PC-9 (cell line): Measurements from ENCODE around the gene GPATCH2. TPM values are rescaled to one million over a fixed set of nuclear protein-coding genes. Genes with fewer than 3 reads are reported as not detected.
"Not testable (repeated sequence)": the region's sequence is repeated elsewhere in the genome, so short reads cannot be mapped to it uniquely, and the experiment has no call there.

Experiments
- BruUV-seq: library from RNA; stranded (reverse); fragments of 400-500 nt; replicated peaks from 2 replicates; lab custom pipeline; 2021; lab: Mats Ljungman, UMichigan
- CTCF ChIA-PET: fragments of 300-600 bp; sonication (Branson Sonifier 250); formaldehyde crosslinking; loops from one replicate; lab custom pipeline; 2022; ENCODE audit warnings: antibody characterized with exemption; lab: Charles Lee
- POLR2A ChIA-PET: fragments of 300-600 bp; sonication (Branson Sonifier 250); formaldehyde crosslinking; loops from one replicate; lab custom pipeline; 2022; ENCODE audit warnings: antibody characterized with exemption; ENCODE audit not compliant: unreplicated experiment; lab: Charles Lee
- DNase-seq, 2 experiments: peaks; one replicate each; pipeline versions ENCODE4 v3.0.0 to v3.0.0-alpha.2; 2015 to 2022; ENCODE audit warnings: mixed read lengths in 1 of 2
- H2AFZ ChIP-seq: fragments of 200-600 bp; sonication (generic); 2 replicates; pipeline ENCODE4 v1.8.1; 2017; ENCODE audit warnings: antibody characterized with exemption
- H3F3A ChIP-seq: fragments of 200-600 bp; sonication (generic); 2 replicates; pipeline ENCODE4 v1.8.1; 2017; ENCODE audit warnings: antibody characterized with exemption, mild to moderate bottlenecking, low read depth; ENCODE audit not compliant: insufficient read depth
- H3K27ac ChIP-seq: fragments of 200-600 bp; sonication (generic); 2 replicates; pipeline ENCODE4 v1.6.1; 2016; ENCODE audit warnings: mixed run types
- H3K27me3 ChIP-seq: fragments of 200-600 bp; sonication (generic); 2 replicates; pipeline ENCODE4 v1.6.1; 2016; ENCODE audit warnings: low read depth, mixed run types; ENCODE audit not compliant: insufficient read depth
- H3K36me3 ChIP-seq: fragments of 200-600 bp; sonication (generic); 2 replicates; pipeline ENCODE4 v1.6.1; 2016; ENCODE audit warnings: low read depth, mixed run types
- H3K4me1 ChIP-seq: fragments of 200-600 bp; sonication (generic); replicated peaks from 2 replicates; pipeline ENCODE4 v1.6.1; 2016; ENCODE audit warnings: mixed run types; ENCODE audit not compliant: insufficient read depth
- H3K4me2 ChIP-seq: fragments of 200-600 bp; sonication (generic); 2 replicates; pipeline ENCODE4 v1.6.1; 2017; ENCODE audit warnings: mixed run types
- H3K4me3 ChIP-seq: fragments of 200-600 bp; sonication (generic); 2 replicates; pipeline ENCODE4 v1.6.1; 2016; ENCODE audit warnings: mixed run types
- H3K79me2 ChIP-seq: fragments of 200-600 bp; sonication (generic); 2 replicates; pipeline ENCODE4 v1.6.1; 2017; ENCODE audit warnings: low read depth, mixed run types
- H3K9me2 ChIP-seq: fragments of 200-600 bp; sonication (generic); 2 replicates; pipeline ENCODE4 v1.8.1; 2017; ENCODE audit warnings: mild to moderate bottlenecking; ENCODE audit not compliant: insufficient read depth
- H3K9me3 ChIP-seq: fragments of 200-600 bp; sonication (generic); 2 replicates; pipeline ENCODE4 v1.8.1; 2016; ENCODE audit warnings: low read depth; ENCODE audit not compliant: insufficient read depth
- H4K20me1 ChIP-seq: fragments of 200-600 bp; sonication (generic); 2 replicates; pipeline ENCODE4 v1.8.1; 2017; ENCODE audit not compliant: insufficient read depth
- CTCF ChIP-seq: fragments of 200-600 bp; sonication (generic); conservative IDR thresholded peaks from 2 replicates; pipeline ENCODE4 v1.6.1; 2017; ENCODE audit warnings: mixed run types, antibody characterized with exemption, mild to moderate bottlenecking, moderate library complexity
- EZH2 ChIP-seq: fragments of 200-600 bp; sonication (generic); IDR thresholded peaks from 2 replicates; pipeline ENCODE4 v1.8.0; 2017; ENCODE audit warnings: antibody characterized with exemption, low read depth
- intact Hi-C: fragments of 100-400 bp; cut with micrococcal nuclease; formaldehyde crosslinking; loops from one replicate; pipeline ENCODE4 v1.10.0; 2022; ENCODE audit not compliant: unreplicated experiment
- total RNA-seq: library from RNA; stranded (reverse); gene quantifications from 2 replicates; pipeline ENCODE4 v1.2.3, GENCODE V29; 2021

The GPATCH2 gene
- total RNA-seq, 1 experiment from 2014 or later: 14.8 TPM

DNA sequence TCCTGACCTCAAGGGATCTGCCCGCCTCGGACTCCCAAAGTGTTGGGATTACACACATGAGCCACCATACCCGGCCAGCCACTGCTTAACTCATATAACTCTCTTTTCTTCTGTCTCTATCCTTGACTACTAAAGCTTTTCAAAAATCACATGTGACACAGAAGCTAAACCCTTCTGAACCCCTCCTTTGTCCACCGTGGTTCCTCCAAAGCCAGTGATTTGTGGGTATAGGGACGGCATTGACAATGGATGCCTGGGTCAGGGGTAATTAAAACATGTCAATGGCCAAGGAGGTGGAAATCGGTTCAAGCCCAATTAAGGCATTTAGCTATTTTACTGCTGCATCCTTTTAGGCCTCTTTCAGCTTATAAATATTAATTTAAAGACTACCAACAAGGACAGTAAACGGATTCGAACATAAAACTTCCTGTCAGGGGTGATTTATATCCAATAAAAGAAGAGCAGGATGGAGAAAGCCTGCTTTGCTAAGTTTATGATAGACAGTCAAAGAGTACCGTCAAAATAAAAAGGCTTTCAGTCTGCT is 242.3 kb downstream of the GPATCH2 start:
- no peaks in the 10 kb centered on the region for H3F3A ChIP-seq
- H3K27ac ChIP-seq: no peak overlapping the region
- no peaks in the 10 kb centered on the region for H4K20me1 ChIP-seq
- H3K9me2 ChIP-seq: no peaks in the 10 kb centered on the region
- 0 out of 2 replicates have a peak overlapping the region, but pooled peaks have one; percentile 39 for H2AFZ ChIP-seq
- no peak for DNase-seq
- H3K36me3 ChIP-seq: no peaks in the 10 kb centered on the region
- BruUV-seq: no TSS peak
- no peak for TF ChIP-seq CTCF
- TF ChIP-seq EZH2: no peak
- no peak overlapping the region for H3K4me2 ChIP-seq
- CTCF ChIA-PET: no interaction called here
- H3K79me2 ChIP-seq: no peaks in the 10 kb centered on the region
- intact Hi-C loops: no loop called here
- no peaks in the 10 kb centered on the region for H3K4me1 ChIP-seq
- no peaks in the 10 kb centered on the region for H3K9me3 ChIP-seq
- POLR2A ChIA-PET: no interaction called here
- no peak overlapping the region for H3K4me3 ChIP-seq
- no peaks in the 10 kb centered on the region for H3K27me3 ChIP-seq

- H3K4me3 ChIP-seq, intact Hi-C loops, DNase-seq, H3K27me3 ChIP-seq, H3K36me3 ChIP-seq, H4K20me1 ChIP-seq, H2AFZ ChIP-seq, POLR2A ChIA-PET, H3F3A ChIP-seq, H3K9me2 ChIP-seq, H3K9me3 ChIP-seq, H3K4me2 ChIP-seq, BruUV-seq, H3K27ac ChIP-seq, H3K79me2 ChIP-seq, H3K4me1 ChIP-seq, CTCF ChIA-PET: not testable (repeated sequence)
Measured at GRCh38 chr1:217381773-217382172, 249.1 kb downstream of the GPATCH2 start.

DNA sequence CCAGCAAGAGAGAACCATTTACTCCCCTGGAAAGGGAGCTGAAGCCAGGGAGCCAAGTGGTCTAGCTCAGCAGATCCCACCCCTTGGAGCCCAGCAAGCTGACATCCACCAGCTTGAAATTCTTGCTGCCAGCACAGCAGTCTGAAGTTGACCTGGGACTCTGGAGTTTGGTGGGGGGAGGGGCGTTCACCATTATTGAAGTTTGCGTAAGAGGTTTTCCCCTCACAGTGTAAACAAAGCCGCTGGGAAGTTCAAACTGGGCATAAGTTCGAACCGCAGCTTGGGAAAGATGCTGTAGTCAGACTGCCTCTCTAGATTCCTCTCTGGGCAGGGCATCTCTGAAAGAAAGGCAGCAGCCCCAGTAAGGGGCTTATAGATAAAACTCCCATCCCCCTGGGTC is 251.1 kb downstream of the GPATCH2 start:
- H3F3A ChIP-seq, DNase-seq, H3K4me1 ChIP-seq, H3K4me2 ChIP-seq, BruUV-seq, H3K9me2 ChIP-seq, H3K9me3 ChIP-seq, H3K36me3 ChIP-seq, intact Hi-C loops, H4K20me1 ChIP-seq, H3K4me3 ChIP-seq, H3K27me3 ChIP-seq, H2AFZ ChIP-seq, CTCF ChIA-PET, POLR2A ChIA-PET, H3K79me2 ChIP-seq, H3K27ac ChIP-seq: not testable (repeated sequence)

DNA sequence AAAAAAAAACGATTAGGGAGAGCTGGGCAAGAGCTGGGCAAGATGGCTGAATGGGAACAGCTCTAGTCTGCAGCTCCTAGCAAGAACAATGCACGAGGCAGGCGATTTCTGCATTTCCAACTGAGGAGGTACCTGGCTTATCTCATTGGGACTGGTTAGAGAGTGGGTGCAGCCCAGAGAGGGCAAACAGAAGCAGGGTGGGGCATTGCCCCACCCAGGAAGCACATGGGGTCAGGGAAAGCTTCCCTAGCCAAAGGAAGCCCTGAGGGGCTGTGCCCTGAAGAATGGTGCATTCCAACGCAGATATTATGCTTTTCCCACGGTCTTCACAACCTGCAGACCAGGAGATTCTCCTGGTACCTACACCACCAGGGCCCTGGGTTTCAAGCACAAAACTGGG is 251.6 kb downstream of the GPATCH2 start:
- no peak overlapping the region for H3K4me3 ChIP-seq
- BruUV-seq: no TSS peak
- DNase-seq: peak in 1 of 2 experiments; percentile 40
- H2AFZ ChIP-seq: no peak overlapping the region
- intact Hi-C loops: no loop called here
- no peaks in the 10 kb centered on the region for H3K4me1 ChIP-seq
- no peaks in the 10 kb centered on the region for H3F3A ChIP-seq
- no peak for TF ChIP-seq CTCF
- TF ChIP-seq EZH2: no peak
- no peaks in the 10 kb centered on the region for H3K27me3 ChIP-seq
- H3K4me2 ChIP-seq: no peak overlapping the region
- no peak overlapping the region for H3K27ac ChIP-seq
- no peaks in the 10 kb centered on the region for H4K20me1 ChIP-seq
- H3K79me2 ChIP-seq: no peaks in the 10 kb centered on the region
- no peaks in the 10 kb centered on the region for H3K36me3 ChIP-seq
- CTCF ChIA-PET: no interaction called here
- POLR2A ChIA-PET: no interaction called here
- no peaks in the 10 kb centered on the region for H3K9me3 ChIP-seq
- H3K9me2 ChIP-seq: no peaks in the 10 kb centered on the region

Other genes with a start within 250 kb of the GPATCH2 start
- gene SPATA17, start 254 bp upstream of the GPATCH2 start, total RNA-seq: 2.9 and 8.9 TPM in 2 replicates